ENCODE measurements around the gene SC5D.

The SC5D gene

GRCh38 chr11:121329781-121330395 lies 37.3 kb downstream of the SC5D start:
- DNase-seq (ENCODE audit: low read depth) = no peak

DNA sequence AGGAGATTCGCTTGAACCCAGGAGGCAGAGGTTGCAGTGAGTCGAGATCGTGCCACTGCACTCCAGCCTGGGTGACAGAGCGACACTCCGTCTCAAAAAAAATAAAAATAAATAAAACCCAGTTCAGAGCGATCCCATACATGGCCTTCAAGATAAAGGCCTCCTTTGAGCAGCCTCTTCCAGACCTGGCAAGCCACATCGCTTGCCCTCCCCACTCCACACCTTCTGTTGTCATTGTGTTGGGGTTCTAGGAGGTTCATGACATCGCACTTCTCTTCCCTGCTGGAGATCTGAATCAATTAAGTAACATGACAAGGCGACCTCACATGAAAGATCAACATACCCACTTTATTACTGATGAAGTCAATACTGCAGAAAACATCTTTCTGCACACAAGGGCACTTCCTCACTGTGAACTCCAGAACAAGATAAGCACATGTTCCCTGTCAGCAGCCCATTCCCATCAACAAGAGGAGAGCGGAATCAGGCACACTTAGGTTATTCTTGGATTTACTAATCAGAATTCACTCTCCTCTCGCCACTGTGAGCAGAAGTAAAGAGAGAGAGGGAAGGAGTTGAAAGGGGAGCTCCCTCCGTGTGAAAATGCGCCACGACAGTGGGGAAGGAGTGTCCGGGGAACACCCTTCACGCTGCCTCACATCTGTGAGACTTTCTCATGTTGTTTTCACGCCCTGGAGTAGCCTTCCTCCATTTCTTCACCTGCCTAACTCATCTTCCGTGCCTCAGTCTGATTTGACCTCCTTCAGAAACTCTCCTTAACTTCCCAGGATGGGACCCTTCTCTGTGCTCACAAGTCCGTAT lies 38.3 kb downstream of the SC5D start:
- DNase-seq (ENCODE audit: low read depth) = no peak

GRCh38 chr11:121334973-121335710 lies 42.6 kb downstream of the SC5D start:
- no peak for DNase-seq (ENCODE audit: low read depth)

DNA sequence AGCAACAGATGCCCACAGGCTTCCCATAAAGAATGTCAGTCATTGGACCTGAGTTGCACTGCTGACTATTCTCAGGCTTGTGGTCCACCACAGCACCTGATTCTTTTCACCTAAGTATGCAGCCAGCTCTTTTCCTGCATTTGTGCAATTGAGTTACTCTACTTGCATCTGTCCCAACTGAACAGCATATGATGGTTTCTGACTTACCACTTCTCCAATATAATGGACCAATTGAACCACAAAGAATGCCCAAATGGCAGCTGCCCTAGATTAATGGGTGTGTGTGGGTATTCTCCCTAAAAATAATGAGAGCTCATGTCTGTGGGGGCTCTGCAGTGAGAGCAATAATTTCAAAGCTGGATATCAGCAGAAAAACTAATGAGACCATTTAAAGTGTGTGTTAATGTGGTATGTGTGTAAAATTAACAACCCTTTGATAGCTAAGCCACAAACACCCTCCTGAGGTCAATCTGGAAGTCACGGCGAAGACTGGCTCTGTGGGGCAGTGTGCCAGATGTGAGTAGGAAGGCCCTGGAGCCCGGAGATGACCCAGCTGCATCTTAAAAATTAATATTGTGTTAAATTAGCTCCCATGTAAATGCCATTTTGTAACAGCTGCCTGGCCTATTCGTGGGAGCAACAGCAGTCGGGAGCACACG lies 43.8 kb downstream of the SC5D start:
- DNase-seq (ENCODE audit: low read depth) = no peak

DNA sequence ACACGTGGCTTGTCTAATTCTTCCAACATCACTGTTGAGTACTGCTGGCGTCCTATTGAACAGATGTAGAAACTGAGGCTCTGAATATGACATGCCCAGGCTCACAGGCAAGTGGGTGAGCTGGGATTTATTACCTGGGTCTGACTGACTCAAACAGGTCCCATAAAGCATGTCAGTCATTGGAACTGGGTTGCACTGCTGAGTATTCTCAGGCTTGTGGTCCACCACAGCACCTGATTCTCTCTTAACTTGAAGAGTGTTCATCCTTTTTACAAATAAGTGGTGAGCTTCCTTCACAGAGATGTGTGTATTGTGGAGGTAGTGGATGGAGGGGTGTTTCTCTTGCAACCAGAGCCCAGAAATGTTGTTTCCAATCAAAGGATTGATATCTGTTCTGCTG lies 44.5 kb downstream of the SC5D start:
- DNase-seq (ENCODE audit: low read depth) = no peak

- no peak for DNase-seq (ENCODE audit: low read depth)
Observed at GRCh38 chr11:121337740-121338272, 45.2 kb downstream of the SC5D start.

DNA sequence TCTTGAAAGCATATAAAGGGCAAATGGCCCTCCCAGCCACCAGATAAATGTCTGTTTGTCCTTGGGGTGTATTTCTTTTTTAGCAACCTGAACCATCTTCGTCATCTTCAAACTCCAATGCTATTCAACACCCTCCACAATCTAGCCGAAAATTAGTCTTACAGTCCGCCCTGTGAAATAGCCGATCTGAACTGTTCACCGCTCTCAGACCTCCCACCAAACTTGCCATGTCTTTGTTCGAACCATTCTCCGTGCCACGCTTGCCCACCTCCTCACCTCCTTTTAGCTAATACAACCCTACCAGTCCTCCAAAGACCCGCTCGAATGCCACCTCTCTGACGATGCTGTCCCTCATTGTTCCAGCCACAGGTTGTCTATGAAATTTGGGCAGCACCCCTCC lies 46.0 kb downstream of the SC5D start:
- DNase-seq (ENCODE audit: low read depth) = no peak

DNA sequence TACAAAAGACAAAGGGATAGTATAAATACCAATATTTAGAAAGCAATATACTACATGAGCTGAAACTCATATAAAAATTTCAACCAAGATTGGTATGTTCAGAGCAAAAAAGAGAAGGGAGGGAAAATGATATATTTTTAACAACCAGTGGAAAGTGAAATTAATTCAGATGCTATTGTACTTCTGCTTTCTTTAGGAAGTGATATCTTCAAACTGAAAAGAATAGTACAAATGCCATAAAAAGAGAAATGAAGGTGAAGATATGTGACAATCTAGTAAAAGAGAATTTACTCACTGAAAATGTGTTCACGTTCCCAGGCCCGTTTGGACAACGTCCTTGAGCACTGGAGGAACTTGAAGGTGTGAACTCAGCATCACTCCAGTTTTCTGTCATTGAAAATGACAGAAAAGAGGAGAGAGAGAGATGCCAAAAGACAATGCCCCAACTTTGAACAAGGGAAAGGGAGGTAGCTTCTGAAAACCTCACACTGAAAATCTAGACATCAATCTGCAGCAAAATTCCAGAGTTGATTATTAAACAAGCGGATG lies 47.5 kb downstream of the SC5D start:
- DNase-seq (ENCODE audit: low read depth) = no peak

GRCh38 chr11:121341609-121342008 lies 49.0 kb downstream of the SC5D start:
- DNase-seq (ENCODE audit: low read depth) = no peak

GRCh38 chr11:121344824-121345223 lies 52.3 kb downstream of the SC5D start:
- DNase-seq (ENCODE audit: low read depth) = no peak

GRCh38 chr11:121347094-121347493 lies 54.5 kb downstream of the SC5D start:
- no peak for DNase-seq (ENCODE audit: low read depth)

DNA sequence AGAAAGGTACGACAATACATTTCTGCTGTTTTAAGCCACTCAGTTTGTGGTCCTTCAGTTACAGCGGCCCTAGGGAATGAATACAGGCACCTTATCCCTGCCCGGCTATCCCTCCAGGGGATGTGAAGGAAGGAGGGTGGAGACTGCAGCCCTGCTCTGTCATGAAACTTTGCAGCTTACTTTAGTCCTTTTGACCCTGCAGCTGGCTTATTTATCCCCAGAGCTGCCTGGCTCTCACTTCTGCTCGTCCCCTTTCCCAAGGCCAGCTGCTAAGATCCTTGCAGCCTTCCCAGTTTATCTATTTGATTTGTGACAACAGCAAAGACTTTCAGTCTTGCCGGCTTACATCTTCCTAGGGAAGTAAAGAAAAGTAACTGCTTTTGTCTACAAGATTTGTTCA lies 55.2 kb downstream of the SC5D start:
- no peak for DNase-seq (ENCODE audit: low read depth)

DNA sequence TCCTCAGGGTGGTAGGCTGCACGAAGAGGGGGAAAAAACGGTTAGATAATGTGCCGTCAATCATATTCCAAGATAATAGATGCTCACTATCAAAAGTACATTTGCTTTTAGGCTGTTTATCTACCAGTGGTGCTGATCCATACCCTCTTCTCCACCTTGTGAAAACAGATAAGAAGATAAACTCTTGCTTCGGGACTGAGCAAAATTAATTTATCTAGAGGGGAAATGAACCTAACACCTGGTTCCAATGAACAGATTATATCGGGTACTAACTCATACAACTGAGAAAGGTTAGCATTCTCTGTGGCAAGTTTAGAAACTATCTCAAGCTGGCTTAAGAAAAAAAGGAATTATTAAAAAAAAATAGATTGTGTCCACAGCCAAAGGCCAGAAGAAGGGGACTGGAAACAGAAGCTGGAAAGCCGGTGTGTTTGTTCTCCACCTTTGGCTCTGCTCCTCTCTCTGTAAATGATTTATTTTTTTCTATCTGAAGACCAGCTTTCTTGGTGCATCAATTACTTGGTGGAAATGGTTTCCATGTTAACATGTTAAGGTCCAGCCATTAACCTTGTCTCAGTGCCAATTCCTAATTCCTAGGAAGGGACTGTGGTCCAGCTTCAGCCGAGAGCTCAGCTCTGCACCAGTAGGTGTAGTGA lies 55.8 kb downstream of the SC5D start:
- DNase-seq (ENCODE audit: low read depth) = no peak

- no peak for DNase-seq (ENCODE audit: low read depth)
Observed at GRCh38 chr11:121349790-121350189, 57.2 kb downstream of the SC5D start.

GRCh38 chr11:121350314-121351082 lies 57.9 kb downstream of the SC5D start:
- no peak for DNase-seq (ENCODE audit: low read depth)

DNA sequence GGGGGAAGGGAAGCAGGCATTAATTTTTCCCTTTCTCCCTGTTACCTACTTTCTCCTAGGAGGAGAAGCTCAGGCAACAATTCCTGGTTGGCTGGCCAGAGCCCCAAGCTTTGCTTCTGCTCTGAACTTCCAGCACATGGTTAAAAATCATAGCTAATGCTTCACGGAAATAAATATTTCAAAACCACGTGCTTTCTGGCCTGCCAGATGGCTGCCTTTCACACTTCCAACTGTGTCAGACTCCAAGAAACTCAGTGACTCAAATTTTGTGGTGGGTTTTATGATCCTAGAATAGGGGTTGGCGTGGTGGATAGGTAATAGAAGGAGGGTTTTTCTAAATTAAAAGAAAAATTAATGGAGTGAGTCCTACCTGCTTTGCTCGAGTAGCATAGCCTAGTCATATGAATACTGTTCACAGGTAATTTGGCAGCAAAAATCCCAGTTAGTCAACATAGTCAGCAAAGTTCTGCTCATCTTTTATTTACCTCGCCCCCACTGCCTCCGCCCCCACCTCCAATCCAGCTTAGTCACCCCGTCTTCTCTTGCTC lies 58.6 kb downstream of the SC5D start:
- no peak for DNase-seq (ENCODE audit: low read depth)

DNA sequence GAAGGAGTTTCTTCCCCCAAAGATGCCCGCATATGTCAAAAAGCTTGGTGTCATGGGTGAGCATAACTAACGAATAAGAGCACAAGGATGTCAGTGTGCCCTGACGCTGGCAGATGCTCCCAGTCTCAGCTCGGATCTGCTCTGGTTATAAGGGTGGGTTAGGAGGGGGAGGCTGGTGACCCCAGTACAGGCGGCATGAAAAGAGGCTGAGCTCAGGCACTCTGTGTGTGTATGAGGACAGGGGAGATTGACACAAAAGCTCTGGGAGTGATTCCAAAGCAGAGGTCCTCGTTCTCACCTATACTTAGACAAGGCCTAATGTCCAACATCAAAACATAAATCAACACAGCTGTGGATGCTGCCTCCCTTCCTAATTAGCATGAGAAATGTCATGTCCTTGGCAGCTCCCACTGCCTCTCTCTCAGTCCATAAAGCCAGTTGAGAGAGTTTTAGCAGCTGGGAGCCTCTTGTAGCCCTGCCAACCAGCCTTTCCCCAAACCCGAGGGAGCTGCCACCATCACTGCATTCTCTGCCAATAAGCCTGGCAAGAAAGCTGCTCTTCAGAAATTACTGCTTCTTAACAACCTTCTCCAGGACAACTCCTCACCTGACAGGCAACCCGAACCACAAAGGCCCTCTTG lies 59.8 kb downstream of the SC5D start:
- DNase-seq (ENCODE audit: low read depth) = no peak

DNA sequence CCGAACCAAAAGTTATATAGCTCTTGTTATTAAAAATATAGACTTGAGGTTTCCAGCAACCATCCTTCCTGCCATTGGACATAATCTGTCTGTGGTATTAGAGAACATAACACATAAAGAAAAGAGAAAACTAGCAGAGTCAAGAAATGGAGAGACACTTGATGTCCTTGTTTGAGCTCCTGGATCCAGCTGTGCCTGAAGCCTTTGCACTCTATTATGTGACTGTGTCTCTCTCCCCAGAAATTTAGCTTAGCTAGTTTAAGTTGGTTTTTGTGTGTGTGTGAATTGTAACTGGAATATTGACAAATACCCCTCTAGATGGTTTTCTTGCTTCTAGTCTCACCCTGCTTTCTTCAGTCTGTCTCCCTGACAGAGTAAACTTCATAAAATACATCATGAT lies 61.6 kb downstream of the SC5D start:
- no peak for DNase-seq (ENCODE audit: low read depth)

DNA sequence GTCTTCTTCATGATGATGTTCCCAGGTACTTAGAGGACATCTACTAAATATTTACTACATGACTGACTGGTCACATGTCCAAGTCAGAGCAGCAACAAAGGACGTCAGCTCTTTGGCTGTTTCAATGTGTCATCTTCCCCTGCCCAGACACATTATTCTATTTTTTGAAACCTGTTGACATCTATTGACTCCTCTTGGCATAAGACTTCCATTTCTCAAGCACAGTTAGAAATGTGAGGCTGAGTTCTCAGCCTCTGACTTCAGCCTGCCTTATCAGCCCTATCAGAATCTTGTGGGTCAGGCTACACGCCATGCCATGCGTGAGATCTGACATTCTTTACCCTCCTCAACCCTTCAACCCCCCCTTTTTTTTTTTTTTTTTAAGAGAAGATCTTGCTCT lies 63.8 kb downstream of the SC5D start:
- DNase-seq (ENCODE audit: low read depth) = no peak
